OCI-LY1 (cell line): ENCODE measurements around the gene RP9.

Experiments used
- H2AFZ ChIP-seq: fragments of 200-600 bp; sonication (generic), shearing (Covaris generic); 2 replicates; pipeline ENCODE4 v1.6.0; 2014; ENCODE audit warnings: antibody characterized with exemption, mild to moderate bottlenecking, low read length
- H3F3A ChIP-seq: fragments of 200-600 bp; sonication (generic), shearing (Covaris generic); 2 replicates; pipeline ENCODE4 v1.6.0; 2014; ENCODE audit warnings: mild to moderate bottlenecking, antibody characterized with exemption, low read length, moderate library complexity; ENCODE audit not compliant: insufficient read depth
- H3K27ac ChIP-seq: fragments of 200-600 bp; sonication (generic); 2 replicates; pipeline ENCODE4 v1.5.1; 2014; ENCODE audit warnings: low read length, mixed run types, mild to moderate bottlenecking, low read depth; ENCODE audit not compliant: poor library complexity, severe bottlenecking
- H3K27me3 ChIP-seq: fragments of 200-600 bp; sonication (generic); 2 replicates; pipeline ENCODE4 v1.6.0; 2014; ENCODE audit warnings: antibody characterized with exemption, mild to moderate bottlenecking, low read length, moderate library complexity; ENCODE audit not compliant: insufficient read depth
- H3K36me3 ChIP-seq: fragments of 200-600 bp; sonication (generic); 2 replicates; pipeline ENCODE4 v1.6.1; 2014; ENCODE audit warnings: mild to moderate bottlenecking, antibody characterized with exemption, low read length, moderate library complexity, mixed read lengths; ENCODE audit not compliant: insufficient read depth
- H3K4me1 ChIP-seq: fragments of 200-600 bp; sonication (generic); 2 replicates; pipeline ENCODE4 v1.5.1; 2014; ENCODE audit warnings: mild to moderate bottlenecking, low read length, moderate library complexity; ENCODE audit not compliant: insufficient read depth, severe bottlenecking
- H3K4me2 ChIP-seq: fragments of 200-600 bp; sonication (generic), shearing (Covaris generic); 2 replicates; pipeline ENCODE4 v1.6.1; 2014; ENCODE audit warnings: low read length
- H3K4me3 ChIP-seq: fragments of 200-600 bp; sonication (generic); 2 replicates; pipeline ENCODE4 v1.5.1; 2014; ENCODE audit warnings: low read length, low read depth, mild to moderate bottlenecking, mixed read lengths; ENCODE audit not compliant: poor library complexity, severe bottlenecking
- H3K79me2 ChIP-seq: fragments of 200-600 bp; shearing (Covaris generic); 2 replicates; pipeline ENCODE4 v1.6.1; 2016; ENCODE audit warnings: mixed run types, low read length, mixed read lengths; ENCODE audit not compliant: insufficient read depth
- H3K9ac ChIP-seq: fragments of 200-600 bp; sonication (generic), shearing (Covaris generic); 2 replicates; pipeline ENCODE4 v1.6.1; 2014; ENCODE audit warnings: mild to moderate bottlenecking, low read length, mixed read lengths
- H3K9me2 ChIP-seq: fragments of 200-600 bp; sonication (generic), shearing (Covaris generic); 2 replicates; pipeline ENCODE4 v1.6.1; 2014; ENCODE audit warnings: low read depth, mild to moderate bottlenecking, low read length, mixed read lengths
- H3K9me3 ChIP-seq: fragments of 200-600 bp; shearing (Covaris generic); 2 replicates; pipeline ENCODE4 v1.6.1; 2014; ENCODE audit warnings: low read length, mixed read lengths
- H4K20me1 ChIP-seq: fragments of 200-600 bp; sonication (generic), shearing (Covaris generic); 2 replicates; pipeline ENCODE4 v1.6.0; 2016; ENCODE audit warnings: mild to moderate bottlenecking, low read length; ENCODE audit not compliant: insufficient read depth
- EZH2 ChIP-seq: fragments of 200-600 bp; sonication (generic), shearing (Covaris generic); IDR thresholded peaks from 2 replicates; pipeline ENCODE4 v1.8.0; 2017; ENCODE audit warnings: borderline replicate concordance, mixed run types, mild to moderate bottlenecking, antibody characterized with exemption, low read length, moderate library complexity, mixed read lengths
- TF ChIP-seq, protein P1 (sequence below): fragments of 200-600 bp; sonication (generic), shearing (Covaris generic); IDR thresholded peaks from 2 replicates; pipeline ENCODE4 v1.5.1; 2017; ENCODE audit warnings: mild to moderate bottlenecking, antibody characterized with exemption, low read length, moderate library complexity, mixed read lengths

RP9 gene

GRCh38 chr7:33093266-33093665 lies 15.9 kb downstream of the RP9 start:
- H2AFZ ChIP-seq = no peak overlapping the region
- no peaks in the 10 kb centered on the region for H3K9me3 ChIP-seq
- no peaks in the 10 kb centered on the region for H3K9me2 ChIP-seq
- H3K9ac ChIP-seq = no peak overlapping the region
- H3K27me3 ChIP-seq = no peaks in the 10 kb centered on the region
- TF ChIP-seq, protein P1, sequence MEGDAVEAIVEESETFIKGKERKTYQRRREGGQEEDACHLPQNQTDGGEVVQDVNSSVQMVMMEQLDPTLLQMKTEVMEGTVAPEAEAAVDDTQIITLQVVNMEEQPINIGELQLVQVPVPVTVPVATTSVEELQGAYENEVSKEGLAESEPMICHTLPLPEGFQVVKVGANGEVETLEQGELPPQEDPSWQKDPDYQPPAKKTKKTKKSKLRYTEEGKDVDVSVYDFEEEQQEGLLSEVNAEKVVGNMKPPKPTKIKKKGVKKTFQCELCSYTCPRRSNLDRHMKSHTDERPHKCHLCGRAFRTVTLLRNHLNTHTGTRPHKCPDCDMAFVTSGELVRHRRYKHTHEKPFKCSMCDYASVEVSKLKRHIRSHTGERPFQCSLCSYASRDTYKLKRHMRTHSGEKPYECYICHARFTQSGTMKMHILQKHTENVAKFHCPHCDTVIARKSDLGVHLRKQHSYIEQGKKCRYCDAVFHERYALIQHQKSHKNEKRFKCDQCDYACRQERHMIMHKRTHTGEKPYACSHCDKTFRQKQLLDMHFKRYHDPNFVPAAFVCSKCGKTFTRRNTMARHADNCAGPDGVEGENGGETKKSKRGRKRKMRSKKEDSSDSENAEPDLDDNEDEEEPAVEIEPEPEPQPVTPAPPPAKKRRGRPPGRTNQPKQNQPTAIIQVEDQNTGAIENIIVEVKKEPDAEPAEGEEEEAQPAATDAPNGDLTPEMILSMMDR = no peak
- TF ChIP-seq EZH2 = no peak
- no peaks in the 10 kb centered on the region for H4K20me1 ChIP-seq
- no peak overlapping the region for H3K27ac ChIP-seq
- H3K4me1 ChIP-seq = no peaks in the 10 kb centered on the region
- no peak overlapping the region for H3K4me3 ChIP-seq
- H3F3A ChIP-seq = no peaks in the 10 kb centered on the region
- no peaks in the 10 kb centered on the region for H3K79me2 ChIP-seq
- peaks cover 38% of the 10 kb centered on the region for H3K36me3 ChIP-seq
- H3K4me2 ChIP-seq = no peak overlapping the region

DNA sequence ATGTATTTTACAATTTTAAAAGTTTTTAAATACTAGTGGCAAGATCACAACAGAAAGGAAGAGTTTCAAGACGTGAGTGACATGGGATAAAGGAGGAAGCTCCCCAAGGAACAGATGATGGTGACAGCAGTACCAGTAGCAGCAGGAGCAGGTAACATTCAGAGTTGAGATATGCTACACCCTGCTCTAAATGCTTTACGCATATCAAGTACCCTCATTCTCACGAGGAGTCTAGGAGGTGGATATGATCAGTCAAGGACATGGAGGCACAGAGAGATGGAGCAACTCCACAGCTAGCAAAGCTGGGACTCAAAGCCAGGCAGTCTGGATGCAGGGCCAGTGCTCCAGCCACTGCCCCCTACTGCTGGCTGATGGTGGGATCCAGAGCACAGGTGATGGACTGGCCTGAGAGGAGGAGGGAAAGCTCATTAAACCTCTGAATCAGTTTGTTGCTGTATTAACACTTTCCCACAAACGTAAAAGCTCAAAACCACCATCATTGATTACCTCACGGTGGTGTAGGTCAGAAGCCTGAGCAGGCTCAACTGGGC lies 17.5 kb downstream of the RP9 start:
- Histone ChIP-seq H3K9me2 (no peaks in the 10 kb centered on the region), H3F3A (no peaks in the 10 kb centered on the region), H3K4me1 (no peaks in the 10 kb centered on the region), H2AFZ (no peak overlapping the region), H3K27me3 (no peaks in the 10 kb centered on the region), H3K9me3 (no peaks in the 10 kb centered on the region), H3K9ac (no peak overlapping the region), H3K4me3 (no peak overlapping the region), H3K79me2 (no peaks in the 10 kb centered on the region), H3K4me2 (no peak overlapping the region), H3K27ac (no peak overlapping the region), H3K36me3 (peaks cover 22% of the 10 kb centered on the region; the same call in 1 of the 2 replicates), H4K20me1 (no peaks in the 10 kb centered on the region)
- TF ChIP-seq, protein P1 = no peak
- no peak for TF ChIP-seq EZH2

GRCh38 chr7:33091111-33091531 lies 18.1 kb downstream of the RP9 start:
- no peak overlapping the region for H3K4me3 ChIP-seq
- no peaks in the 10 kb centered on the region for H3K9me2 ChIP-seq
- no peaks in the 10 kb centered on the region for H3K27me3 ChIP-seq
- H3K4me1 ChIP-seq = no peaks in the 10 kb centered on the region
- H3F3A ChIP-seq = no peaks in the 10 kb centered on the region
- peaks cover 2% of the 10 kb centered on the region; the same call in 1 of the 2 replicates for H3K9me3 ChIP-seq
- H2AFZ ChIP-seq = no peak overlapping the region
- H3K79me2 ChIP-seq = no peaks in the 10 kb centered on the region
- H3K27ac ChIP-seq = no peak overlapping the region
- H3K36me3 ChIP-seq = peaks cover 16% of the 10 kb centered on the region; the same call in 1 of the 2 replicates
- H4K20me1 ChIP-seq = no peaks in the 10 kb centered on the region
- no peak overlapping the region for H3K4me2 ChIP-seq
- H3K9ac ChIP-seq = no peak overlapping the region
- TF ChIP-seq, protein P1 = no peak
- no peak for TF ChIP-seq EZH2
